MV-4-11 (cell line): ENCODE measurements around the gene PPIF.

Experiments
- DNase-seq: peaks from one replicate; lab custom pipeline; 2025; lab: John Stamatoyannopoulos, UW

The PPIF gene

DNA sequence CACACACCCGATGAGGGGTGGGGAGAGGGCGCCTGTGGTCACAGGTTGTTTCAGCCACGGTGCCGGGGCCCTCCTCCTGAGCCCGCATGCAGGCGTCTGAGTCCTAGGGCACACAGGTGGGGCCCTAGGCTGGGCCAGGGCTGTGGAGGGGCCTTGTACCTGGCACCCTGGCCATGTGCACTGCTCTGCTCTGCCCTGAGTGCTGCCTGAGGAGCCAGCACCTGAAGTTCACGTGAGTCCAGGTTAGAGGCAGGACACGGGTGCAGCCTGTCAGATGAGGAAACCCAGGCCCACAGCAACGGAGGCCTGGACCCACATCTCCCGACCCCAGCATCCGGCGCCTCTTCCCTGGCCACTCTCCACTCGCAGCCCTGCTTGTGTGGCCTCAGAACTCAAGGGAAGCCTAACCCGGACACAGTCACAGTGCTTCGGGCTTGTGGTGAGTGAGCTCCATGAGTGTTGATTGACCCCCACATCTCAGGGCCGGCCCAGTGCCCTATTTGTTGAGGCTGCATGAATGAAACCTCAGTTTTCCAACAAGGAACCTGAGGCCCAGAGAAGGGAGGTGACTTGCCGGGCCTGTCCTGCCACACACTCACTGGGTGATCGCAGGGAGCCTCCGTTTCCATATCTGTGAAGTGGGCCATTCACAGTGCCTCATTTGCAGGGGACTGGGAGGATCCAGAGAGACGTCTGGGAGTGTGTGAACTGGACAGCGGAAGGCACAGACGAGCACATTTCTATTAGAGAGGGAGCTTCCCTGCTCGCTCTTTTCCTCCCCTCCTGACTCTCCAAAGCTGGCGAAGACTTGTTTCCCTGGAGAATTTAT lies 39.6 kb downstream of the PPIF start:
- DNase-seq = no peak

DNA sequence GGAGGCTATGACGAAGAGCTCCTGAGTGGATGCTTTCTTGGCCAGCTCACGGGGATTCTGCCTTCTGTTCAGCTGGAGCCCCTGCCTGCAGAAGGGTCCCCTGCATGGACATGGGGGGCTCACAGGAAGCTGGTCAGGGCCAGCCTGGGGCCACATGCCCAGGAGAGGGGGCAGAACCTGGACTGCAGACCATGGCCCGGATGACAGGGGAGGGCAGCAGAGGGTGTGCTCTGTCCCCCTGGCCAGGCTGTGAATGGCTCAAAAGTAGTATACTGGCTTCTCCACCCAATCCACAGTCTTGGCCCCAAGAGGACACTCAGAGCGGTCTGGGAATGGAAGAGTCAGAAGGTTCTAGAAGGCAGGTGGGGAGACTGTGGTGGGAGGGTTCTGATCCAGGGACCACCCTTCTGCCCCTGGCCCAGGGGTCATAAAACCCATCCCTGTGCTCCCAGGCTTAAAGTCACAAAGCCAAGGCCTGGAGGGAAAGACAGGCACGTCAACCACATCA lies 40.3 kb downstream of the PPIF start:
- DNase-seq = no peak

DNA sequence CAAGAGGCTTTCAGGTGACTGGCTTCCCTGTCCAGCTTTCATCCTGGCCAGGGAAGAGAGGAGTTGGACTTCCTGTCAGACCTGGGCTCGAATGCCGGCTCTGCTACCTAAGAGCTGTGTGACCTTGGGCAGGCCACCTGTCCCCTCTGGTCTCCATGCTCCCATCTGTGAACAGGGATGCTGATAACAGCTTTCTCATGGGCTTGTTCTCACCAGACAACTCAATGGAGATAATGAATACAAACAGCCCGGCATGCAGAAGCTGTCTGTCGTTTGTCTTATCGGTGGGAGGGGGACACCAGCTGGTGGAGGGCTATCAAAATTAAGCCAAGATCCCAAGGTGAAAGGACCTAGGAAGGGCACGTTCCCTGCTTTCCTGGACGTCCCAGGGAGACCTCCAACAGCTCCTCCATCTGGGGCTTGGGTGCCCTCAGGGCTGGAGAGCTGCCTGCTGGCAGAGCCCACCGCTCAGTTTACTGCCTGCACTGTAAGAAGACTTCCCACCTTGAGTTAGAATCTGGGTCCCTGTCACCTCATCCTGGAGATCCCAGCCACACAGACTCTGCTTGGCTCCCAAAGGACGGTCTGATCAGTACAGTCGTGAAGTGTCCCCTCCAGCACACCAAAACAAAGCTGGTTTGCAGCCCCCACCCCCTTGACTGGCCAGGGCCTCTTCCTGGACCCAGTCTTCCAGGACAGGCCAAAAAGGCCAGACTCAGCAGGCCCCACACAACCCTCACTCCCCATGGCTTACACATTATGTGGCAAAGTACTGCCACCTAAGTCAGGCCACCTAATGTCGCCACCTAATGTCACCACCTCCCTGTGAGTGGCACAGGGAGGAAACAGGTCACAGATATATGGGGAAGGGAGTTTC lies 40.9 kb downstream of the PPIF start:
- DNase-seq = no peak

DNA sequence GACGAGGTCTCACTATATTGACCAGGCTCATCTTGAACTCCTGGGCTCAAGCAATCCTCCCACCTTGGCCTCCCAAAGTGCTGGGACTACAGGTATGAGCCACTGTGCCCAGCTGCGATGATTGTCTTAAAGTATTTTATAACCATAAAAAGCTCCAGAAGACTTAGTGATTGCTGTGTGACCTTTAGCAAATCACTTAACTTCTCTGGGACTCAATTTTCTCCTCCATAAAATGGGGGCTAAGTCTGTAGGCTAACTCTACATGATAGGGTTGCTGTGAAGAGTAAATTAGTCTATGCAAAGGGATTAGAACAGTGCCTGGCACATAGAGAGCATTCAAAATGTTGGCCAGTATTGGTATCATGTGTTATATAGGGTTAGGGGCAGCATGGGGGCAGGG lies 42.8 kb downstream of the PPIF start:
- DNase-seq = no peak

DNA sequence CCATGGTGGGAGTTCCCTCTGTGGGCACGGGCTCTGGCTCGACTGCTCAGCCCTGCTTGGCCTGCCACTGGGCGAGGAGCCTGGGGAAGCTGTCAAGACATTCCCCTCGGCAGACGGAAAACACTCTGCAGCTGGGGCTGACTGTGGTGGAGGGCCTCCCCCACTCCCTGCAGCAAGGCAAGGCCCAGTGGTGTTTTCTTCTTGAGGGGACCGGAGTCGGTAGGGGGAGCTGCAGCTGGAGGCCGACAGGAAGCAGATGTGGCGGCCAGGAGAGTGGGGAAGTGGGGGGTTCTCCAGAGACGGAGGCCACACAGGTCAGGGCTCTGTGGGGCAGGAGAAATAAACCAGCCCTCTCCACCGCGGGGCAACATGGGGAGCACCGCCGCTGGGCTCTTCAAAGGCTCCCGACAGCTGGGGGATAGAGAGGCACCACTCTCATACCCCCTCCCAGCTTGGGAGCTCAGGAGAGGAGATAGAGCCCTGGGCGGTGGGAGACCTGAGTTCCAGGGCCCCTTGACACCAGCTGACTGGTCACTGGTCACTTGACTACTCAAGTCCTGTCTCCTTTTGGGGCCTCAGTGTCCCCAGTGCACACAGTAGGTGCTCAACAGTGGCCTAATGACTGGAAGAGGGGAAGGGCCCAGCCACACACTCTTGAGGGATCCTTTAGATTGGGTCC lies 43.4 kb downstream of the PPIF start:
- DNase-seq = peak; percentile 41

DNA sequence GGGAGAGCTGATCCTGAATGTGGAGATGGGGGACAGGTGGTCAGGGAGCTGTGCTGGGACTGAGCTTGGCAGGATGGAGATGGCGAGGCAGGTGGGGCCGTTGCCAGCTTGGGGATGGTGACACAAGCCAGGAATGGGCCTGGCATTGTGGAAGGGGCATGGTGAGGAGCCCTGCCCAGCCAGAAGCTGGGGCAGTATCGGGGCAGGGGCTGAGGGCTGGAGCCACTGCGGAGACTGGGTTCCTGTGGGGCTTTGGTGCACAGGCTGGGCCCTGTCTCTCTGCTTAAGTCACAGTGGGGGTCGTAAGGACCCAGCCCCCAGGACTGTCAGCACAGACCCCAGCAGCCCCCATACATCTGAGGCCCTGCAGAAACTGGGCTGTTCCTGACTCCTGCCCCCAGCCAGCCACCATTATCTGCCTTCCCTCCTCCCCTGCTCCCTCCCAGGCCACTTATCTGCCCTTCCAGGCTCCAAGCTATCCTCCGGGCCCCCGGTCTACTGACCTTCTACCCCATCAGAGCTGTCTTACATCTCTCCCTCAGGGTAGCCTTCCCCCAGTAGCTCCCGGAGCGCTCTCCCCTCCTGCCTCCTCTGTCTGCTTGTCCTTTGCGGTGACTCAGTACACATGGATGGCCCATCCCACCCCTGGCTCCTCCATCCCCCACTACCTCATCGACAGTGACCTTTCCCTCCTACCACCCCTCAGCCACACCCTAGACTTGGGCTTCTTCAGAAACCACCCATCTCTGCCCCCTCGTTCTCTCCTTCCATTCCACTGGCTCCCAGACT lies 44.2 kb downstream of the PPIF start:
- no peak for DNase-seq

DNA sequence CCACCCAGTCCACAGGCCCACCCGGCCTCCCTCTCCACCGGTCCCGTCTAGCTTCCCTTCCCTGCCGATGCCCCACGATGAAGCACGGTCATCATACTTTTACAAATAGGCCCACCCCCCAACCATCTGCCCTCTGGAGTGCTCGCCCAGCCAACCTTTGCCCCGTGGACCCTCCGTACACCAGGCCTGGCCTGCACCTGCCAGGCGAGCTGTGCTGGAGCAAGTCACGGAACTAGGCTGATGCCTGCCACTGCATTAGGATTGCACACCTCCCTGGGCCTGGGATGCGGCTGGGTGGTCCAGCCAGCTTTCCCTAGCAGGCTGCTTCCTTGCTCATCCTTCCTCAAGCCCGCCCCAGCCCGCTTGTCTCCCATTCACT lies 44.7 kb downstream of the PPIF start:
- DNase-seq = no peak

DNA sequence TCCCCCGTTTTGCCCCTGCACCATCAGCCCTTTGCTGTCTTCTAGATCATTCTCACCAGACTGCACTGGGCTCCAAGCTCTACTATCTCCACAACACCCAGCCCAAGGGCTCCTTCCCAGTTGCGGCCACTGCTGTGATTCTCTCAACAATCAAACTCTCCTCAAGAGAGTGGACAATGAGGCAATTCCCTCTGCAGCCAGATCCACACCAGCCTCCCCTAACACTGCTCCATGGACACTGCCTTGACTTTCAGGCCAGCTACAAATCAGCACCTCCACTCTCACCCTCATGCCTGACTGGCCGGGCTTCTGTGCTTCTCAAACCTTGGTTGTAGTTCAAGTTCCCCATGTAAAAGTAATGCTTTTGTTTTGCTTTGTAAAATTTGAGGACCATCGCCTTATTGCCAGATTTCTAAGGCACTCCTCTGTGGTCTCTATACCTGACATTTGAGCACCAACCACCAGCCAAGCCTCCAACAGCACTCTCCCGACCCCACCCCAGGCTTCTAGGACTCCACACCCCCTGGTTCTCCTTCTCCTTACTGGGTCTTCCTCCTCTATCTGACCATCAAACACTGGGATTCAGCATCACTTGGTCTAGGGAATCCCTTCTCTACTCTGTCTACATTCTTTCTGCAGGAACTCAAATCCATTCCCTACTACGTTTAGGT lies 45.4 kb downstream of the PPIF start:
- DNase-seq = no peak

DNA sequence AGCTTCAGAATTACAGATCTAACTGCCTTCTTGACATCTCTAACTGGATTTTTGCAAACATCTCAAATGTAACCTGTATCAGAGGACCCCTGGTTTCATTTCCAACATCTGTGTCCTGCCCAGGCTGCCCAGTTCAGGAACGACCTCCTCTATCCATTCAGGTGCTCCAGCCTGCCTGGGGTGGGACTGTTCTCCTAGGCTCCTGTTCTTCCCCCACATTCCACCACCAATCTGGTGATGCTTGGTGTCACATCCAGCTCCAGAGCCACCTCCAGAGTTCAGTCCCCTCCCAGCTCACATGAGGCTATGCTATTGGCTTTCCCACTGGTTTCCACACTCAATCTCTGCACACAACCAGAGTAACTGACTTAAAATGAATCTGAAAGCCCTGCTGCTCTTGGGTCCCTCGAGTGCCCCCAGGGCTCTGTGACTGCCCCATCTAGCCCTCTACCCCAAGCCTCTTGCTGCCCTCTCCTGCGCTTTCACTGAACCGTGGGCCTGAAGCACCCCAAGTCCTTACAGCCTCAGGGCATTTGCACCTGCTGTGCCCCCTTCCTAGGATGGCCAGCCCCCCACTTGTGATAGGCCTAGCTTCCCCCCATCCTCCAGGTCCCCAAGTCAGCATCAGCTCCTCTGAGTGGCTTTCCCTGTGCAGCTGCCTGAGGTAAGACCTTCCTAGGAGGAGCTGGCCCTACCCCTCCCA lies 46.1 kb downstream of the PPIF start:
- no peak for DNase-seq

DNA sequence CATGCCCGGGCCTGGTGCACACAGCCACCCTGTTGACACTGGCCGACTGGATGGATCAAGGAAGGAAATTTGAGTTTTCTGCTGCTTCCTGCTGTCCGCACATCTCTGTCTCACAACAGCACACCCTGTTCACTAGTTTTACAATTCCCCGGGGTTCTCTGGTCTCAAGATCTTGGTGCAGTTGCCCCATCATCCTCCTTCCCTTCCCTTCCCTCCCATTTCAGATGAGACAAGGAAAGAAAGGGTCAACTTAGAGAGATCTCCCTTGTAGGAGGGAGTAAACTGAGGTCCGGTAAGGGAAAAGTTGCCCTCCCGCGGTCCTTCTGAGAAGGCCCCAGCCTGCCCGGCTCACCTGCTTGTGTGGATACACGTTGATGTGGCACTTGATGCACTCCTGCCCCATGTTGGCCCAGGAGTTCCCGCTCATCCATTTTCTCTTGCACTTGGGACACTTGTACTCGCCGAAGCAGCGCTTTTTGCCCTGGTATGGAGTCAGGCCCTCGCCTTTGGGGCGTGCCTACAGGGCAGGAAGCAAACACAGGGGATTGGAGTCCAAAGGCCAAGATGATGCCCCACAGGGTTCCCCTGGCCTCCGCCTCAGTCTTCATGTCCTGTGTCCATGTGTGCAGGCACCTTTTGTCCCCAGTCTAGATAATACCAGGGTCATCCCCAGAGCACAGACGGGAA lies 46.8 kb downstream of the PPIF start:
- DNase-seq = no peak

DNA sequence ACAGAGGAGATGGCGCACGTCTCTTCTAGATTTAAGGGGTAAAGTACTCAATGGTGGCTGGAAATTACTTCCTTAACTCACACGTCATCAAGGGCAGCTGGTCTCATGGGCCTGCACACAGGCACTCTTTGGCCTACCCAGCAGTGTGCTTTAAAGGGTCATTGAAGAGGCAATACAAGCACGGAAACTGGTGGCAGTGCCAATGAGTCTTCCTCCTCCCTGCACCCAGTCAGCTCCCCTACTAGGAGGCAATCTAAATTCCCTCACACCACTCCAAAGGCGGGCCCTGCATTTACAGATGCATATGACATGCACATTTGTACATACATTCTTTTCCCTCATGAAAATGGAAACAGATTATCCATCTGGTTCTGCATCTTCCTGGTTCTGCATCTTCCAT lies 47.4 kb downstream of the PPIF start:
- DNase-seq = no peak

DNA sequence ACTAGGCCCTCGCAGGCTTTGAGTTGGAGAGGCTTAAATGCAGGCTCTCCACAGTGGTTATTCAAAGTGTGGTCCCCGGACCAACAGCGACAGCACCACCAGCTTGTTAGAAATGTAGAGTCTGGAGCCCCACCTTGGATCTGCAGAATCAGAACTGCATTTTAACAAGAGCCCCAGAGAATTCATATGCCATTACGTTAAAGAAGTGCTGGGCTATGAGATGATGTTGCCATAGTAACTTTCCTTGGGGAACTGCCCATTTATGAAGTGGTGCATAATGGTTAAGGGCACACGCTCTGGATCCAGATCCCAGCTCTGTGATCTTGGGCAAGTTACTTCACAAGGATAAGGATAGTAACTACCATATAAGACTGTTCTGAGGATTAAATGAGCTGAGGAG lies 49.3 kb downstream of the PPIF start:
- DNase-seq = no peak

DNA sequence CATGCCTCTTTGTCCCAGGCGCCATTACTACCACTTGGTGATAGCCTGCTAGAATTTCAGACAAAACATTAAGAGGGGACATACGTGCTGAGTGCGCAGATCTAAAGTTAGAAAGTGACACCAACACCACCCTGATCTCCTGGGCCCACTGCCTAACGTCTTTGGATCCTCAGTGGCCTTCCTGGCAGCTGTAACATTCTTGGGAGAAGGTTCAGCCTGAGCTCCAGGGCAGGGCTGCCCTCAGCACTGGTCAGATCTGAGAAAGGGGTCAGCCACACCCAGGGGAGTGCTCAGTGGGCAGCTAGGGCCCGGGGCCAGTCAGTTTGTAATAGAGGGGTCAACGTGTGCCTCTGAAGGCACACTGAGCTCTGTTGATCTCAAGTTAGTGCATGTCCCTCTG lies 49.8 kb downstream of the PPIF start:
- no peak for DNase-seq

DNA sequence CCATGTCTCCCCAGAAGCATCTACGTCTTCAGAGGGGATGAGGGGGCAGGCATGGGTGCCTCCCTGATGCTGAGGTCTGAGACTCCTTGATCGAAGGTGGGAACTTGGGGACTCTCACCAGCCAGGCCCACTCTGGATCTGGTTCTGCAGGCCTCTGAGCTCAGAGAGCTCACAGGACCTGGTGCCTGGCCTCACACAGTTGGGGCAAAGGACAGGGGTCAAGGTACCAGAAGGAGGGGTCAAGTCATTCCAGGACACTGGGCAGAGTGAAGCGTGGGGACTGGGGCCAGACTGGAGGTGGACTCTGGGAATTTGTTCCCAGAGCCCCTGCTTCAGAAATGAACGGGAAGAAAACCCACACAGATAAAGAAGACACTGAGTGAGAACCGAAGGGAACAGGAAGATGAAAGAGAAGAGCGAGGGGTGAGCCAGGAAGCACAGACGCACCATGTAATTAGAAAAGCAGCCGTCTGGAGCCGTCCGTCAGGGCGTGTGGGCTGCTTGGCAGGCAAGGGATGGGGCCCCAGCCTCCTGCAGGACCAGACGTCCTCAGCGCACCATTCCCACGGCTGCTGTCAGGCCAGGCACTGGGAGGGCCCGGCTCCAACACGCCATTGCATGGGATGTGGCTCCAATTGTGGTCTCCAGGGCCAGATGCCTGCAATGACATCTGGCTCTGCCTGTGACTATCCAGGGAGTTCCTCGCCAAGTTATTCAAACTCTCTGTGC lies 50.5 kb downstream of the PPIF start:
- DNase-seq = no peak

DNA sequence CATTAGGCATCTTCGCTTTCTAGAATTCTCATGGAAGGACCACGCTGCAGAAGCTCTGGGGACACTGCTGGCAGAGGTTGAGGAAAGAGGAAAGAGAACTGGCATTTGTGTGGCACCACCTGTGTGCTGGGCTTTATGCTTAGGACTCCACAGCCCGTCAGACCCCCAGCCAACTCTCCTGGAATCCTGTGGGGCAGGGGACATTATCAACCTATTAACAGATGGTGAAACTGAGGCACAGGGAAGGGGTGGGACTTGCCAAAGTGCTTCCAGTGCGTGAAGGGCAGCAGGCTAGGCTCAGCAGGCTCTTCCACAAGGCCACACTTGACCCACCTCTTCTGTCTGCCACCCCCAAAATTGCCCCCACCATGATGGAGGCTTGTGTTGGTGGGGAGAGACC lies 51.4 kb downstream of the PPIF start:
- no peak for DNase-seq

DNA sequence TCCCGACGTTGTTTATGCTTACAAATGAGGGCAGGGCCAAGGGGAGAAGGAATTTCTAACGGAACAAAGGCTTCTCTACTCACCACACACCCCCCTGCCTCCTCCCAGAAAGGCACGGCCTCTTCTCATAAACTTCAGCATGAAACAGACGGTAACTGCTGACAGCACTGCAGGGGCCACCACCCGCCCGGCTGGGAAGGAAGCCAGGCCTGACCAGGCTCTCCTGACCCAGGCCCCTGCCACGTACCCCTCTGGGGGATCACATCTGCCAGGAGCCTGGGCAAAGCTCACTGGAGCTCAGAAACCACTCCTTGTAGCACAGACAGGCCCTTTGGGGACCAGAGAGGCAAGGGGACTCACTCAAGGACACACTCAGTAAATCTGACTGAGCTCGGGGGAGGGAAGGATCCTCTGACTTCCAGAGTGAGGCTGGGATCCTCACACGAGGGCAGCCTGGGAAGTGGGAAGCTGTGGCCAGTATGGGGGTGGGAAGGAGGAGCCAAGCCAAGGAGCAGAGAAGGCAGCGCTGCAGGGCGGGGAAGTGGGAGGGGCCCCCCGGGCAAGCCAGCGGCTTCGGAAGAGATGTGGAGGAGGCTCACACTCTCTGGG lies 52.1 kb downstream of the PPIF start:
- peak; percentile 21 for DNase-seq

DNA sequence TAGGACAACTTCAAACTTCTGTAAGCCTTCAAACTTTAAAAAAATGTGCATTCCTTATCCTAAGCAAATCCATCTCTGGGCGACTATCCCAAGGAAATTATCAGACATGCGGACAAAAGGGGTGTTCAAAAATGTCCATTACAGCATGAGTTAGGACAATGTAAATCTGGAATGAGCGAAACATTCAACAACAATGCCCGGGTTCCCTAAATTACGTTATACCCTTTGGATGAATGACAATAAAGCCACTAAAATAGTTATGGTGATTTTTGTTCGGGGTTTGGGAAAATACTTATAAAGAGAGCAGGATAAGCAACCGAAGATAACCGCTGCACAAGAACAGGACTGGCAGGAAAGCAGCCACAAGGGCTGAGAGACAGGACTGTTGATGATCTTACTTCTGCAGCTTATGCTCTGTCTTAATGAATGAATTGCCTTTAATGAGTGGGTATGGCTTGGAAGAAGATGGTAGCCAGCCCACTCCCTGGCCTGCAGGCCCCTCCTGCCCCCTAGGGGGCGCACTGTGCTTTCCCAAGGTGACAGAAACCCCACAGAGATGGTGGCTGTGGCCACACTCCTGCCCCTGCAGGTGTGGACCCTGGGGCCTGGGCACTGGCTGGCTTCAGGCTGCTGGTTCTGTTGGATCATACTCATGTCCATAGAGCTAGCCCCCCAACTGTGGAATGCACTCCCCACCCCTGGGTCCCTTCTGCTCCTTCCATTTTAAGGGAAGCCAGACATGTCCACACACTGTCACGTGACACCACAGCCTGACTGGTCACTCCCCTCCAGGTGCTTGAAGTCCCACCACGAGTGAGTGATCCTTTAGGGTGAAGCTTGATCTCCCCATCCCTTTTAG lies 53.1 kb downstream of the PPIF start:
- DNase-seq = peak; percentile 28
